ENCODE results near the gene CAPN15.
A peak's percentile ranks its signal among the peaks of the same experiment; 100 is the strongest.

CAPN15 gene

DNA sequence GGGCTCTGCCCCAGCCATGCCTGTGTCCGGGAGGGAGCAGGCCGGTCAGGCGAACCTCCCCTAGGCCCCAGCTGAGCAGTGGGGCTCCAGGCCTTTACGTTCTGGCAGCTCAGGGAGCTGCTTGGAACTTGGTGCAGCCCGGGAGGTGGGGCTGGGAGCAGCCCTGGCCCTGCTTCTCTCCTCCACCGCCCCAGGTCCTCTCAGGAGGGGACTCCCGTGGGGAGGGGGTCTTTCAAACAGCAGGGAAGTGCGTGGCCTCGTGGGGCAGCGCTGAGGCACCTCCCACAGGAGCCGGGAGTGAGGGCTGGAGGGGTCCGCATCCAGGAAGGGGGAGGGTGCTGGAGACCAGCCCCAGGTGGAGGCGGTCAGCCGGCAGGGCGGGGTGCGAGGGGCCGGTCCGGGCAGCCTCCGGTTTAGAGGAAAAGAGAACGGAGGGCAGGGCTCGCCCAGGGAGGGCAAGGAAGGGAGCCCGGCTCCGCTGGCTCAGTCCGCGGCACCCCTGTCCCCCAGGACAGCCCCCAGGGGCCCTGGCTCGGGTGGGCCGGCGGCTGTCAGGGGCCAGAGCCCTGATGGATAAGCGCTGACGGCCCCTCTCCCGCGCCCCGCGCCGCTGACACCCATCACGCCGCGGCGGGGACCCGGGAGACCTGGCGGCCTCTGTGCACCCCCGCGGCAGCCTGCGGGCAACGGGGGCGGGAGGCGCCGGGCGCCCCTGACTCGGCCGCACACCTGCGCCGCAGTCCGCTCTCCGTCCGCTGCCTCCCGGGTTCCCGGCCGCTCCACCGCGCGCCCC lies 32.1 kb downstream of the CAPN15 start:
- TF ChIP-seq YY1 (IDR thresholded peaks at IDR 0.05; ENCODE audit: low read depth) (no peak), ZBTB7A (IDR thresholded peaks at IDR 0.05; ENCODE audit: low read depth) (no peak), RAD21 (IDR thresholded peaks at IDR 0.05; ENCODE audit: low read depth) (no peak), CREB1 (IDR thresholded peaks at IDR 0.05; ENCODE audit: low read depth) (no peak), CEBPB (IDR thresholded peaks at IDR 0.05) (no peak), EP300 (IDR thresholded peaks at IDR 0.05; ENCODE audit: borderline replicate concordance) (no peak), TCF12 (IDR thresholded peaks at IDR 0.05; ENCODE audit: low read depth) (no peak), NFIC (IDR thresholded peaks at IDR 0.05) (no peak)
- TF ChIP-seq, protein P1, sequence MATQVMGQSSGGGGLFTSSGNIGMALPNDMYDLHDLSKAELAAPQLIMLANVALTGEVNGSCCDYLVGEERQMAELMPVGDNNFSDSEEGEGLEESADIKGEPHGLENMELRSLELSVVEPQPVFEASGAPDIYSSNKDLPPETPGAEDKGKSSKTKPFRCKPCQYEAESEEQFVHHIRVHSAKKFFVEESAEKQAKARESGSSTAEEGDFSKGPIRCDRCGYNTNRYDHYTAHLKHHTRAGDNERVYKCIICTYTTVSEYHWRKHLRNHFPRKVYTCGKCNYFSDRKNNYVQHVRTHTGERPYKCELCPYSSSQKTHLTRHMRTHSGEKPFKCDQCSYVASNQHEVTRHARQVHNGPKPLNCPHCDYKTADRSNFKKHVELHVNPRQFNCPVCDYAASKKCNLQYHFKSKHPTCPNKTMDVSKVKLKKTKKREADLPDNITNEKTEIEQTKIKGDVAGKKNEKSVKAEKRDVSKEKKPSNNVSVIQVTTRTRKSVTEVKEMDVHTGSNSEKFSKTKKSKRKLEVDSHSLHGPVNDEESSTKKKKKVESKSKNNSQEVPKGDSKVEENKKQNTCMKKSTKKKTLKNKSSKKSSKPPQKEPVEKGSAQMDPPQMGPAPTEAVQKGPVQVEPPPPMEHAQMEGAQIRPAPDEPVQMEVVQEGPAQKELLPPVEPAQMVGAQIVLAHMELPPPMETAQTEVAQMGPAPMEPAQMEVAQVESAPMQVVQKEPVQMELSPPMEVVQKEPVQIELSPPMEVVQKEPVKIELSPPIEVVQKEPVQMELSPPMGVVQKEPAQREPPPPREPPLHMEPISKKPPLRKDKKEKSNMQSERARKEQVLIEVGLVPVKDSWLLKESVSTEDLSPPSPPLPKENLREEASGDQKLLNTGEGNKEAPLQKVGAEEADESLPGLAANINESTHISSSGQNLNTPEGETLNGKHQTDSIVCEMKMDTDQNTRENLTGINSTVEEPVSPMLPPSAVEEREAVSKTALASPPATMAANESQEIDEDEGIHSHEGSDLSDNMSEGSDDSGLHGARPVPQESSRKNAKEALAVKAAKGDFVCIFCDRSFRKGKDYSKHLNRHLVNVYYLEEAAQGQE (IDR thresholded peaks at IDR 0.05; ENCODE audit: low read depth) = no peak

DNA sequence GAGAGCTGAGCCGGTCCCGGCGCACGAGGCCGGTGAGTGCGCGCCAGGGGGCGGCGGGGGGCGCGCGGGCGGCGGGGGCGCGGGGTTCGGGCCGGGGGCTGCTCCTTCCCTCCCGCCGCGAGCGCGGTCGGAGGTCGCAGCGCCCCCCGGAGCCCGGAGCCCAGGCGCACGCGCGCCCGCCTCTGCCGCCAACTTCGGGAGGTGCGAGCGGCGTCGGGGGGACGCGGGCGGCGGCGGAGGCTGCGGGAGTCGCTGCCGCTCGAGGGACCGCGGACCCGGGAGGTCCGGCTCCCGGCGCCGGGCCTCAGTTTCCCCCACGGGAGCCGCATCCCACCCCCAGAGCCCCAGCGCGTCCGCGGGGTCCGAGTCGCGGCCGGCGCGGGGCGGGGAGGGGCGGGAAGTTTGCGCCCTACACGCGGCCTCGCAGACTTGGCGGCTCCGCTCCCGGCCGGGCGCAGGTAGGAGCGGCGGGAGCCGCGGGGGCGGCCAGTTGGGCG lies 32.7 kb downstream of the CAPN15 start, which contains the start of gene PRR35:
PRR35 (plus strand) TSS at position 191 of the 497 bp plus-strand sequence. CDS start 2,901 bp downstream, outside the sequence.
- TF ChIP-seq TAF1 (IDR thresholded peaks at IDR 0.05; ENCODE audit: low read depth) = no peak
- no peak for TF ChIP-seq CEBPB (IDR thresholded peaks at IDR 0.05)
- no peak for TF ChIP-seq EGR1 (IDR thresholded peaks at IDR 0.05)
- TF ChIP-seq YY1 (IDR thresholded peaks at IDR 0.05; ENCODE audit: low read depth) = no peak
- TF ChIP-seq RAD21 (IDR thresholded peaks at IDR 0.05; ENCODE audit: low read depth) = no peak
- no peak for TF ChIP-seq TCF12 (IDR thresholded peaks at IDR 0.05; ENCODE audit: low read depth)
- no peak for TF ChIP-seq ZBTB7A (IDR thresholded peaks at IDR 0.05; ENCODE audit: low read depth)

DNA sequence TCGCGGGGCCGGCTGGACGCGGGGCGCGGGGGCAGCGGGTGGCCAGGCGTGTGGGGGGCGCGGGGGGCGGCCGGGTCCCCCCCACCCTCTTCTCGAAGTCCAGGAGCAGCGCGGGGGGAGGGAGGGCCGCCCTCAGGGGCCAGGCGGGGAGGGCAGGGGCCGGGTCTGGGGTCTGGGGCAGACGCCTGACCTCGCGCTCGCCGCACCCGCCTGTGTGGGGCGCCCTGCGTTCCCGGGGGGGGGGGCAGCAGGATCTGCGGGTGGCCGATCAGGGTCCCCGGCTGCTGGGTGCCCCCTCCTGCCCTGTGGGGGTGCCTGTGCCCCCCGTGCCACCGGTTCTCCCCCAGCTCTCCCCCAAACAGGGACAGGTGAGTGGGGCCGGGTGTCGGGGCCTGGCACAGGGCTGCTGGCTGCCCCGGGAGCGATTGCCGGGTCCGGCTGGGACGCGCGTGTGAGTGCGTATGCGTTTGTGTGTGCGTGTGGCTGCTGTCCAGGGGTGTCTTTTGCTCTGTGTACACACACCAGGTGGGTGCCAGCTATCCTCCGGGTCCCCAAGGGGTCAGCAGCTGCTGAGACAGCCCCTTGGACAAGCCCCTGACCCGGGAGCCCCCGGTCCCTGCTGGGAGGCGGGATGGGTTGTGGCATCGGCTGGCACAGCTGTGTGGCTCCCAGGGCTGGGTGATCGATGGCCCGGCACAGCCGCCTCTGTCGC lies 33.3 kb downstream of the CAPN15 start:
- TF ChIP-seq NFIC (IDR thresholded peaks at IDR 0.05) = no peak
- no peak for TF ChIP-seq YY1 (IDR thresholded peaks at IDR 0.05; ENCODE audit: low read depth)
- TF ChIP-seq TEAD4 (IDR thresholded peaks at IDR 0.05) = no peak
- TF ChIP-seq ZBTB7A (IDR thresholded peaks at IDR 0.05; ENCODE audit: low read depth) = no peak
- TF ChIP-seq RAD21 (IDR thresholded peaks at IDR 0.05; ENCODE audit: low read depth) = no peak
- no peak for TF ChIP-seq EP300 (IDR thresholded peaks at IDR 0.05; ENCODE audit: borderline replicate concordance)

DNA sequence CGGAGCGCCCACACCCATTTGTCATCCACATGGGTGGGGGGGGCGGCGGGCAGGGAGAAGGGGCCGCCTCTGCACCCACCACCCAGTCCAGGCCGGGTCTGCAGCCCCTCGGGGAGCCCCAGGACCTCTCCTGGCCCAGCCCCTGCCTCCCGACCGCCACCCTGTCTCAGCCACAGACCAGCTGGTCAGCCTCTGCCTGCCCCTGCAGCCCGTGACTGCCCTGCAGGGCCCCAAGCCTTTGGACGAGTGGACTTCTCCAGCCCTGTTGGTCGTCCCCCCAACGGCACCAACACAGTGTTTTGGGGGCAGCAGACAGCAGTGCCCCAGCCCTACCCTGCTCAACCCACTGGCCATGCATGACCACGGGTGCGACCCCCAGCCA lies 33.9 kb downstream of the CAPN15 start:
- no peak for TF ChIP-seq EGR1 (IDR thresholded peaks at IDR 0.05)
- TF ChIP-seq, protein P1 (IDR thresholded peaks at IDR 0.05; ENCODE audit: low read depth) = no peak
- TF ChIP-seq CREB1 (IDR thresholded peaks at IDR 0.05; ENCODE audit: low read depth) = no peak
- TF ChIP-seq YY1 (IDR thresholded peaks at IDR 0.05; ENCODE audit: low read depth) = no peak
- no peak for TF ChIP-seq EP300 (IDR thresholded peaks at IDR 0.05; ENCODE audit: borderline replicate concordance)
- TF ChIP-seq RAD21 (IDR thresholded peaks at IDR 0.05; ENCODE audit: low read depth) = no peak
- TF ChIP-seq FOXM1 (IDR thresholded peaks at IDR 0.05; ENCODE audit: borderline replicate concordance, low read depth) = no peak
- TF ChIP-seq, protein P2, sequence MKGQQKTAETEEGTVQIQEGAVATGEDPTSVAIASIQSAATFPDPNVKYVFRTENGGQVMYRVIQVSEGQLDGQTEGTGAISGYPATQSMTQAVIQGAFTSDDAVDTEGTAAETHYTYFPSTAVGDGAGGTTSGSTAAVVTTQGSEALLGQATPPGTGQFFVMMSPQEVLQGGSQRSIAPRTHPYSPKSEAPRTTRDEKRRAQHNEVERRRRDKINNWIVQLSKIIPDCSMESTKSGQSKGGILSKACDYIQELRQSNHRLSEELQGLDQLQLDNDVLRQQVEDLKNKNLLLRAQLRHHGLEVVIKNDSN (IDR thresholded peaks at IDR 0.05) = no peak

DNA sequence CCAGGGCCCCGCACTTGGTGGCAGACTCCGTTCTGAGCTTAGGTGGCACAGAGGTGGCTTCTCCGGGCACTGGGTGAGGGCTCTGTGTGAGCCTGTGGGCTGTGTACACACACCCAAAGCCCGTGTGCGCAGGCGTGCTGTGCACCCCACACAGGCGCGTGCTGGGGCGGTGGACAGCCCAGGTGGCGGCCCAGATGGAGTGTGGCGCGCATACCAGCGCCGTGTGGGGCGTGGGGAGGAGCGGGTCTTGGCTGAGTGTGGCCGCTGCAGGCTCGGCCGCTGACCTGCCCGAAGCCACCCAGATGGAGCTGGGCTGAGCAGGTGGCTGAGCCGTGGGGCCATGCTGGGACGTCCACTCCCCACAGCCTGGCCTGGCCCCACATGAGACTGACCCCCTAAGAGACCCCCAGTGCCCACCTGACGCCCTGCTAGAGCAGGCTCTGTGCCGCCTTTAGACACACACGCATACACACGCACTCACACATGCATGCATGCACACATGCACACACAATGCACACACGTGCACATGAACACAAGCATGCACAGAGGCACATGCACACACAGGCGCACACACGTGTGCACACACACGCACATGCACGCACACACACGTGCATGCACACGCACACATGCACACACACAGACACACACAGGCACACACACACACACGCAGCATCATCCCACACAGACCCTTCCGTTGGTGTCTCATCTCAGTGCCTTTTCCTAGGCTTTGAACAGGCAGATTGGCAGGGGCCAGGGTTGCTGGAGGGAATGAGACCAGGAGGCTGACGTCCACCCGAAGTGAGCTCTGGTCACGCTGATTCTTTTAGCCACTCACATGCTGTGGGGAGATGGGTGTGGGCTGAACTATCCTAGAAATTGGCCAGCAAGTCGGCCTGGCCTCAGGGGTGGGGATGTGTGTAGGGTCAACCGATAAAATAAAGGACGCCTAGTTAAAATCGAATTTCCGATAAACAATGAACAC lies 34.7 kb downstream of the CAPN15 start:
- peak; percentile 55 for TF ChIP-seq TEAD4 (IDR thresholded peaks at IDR 0.05)
- no peak for TF ChIP-seq RAD21 (IDR thresholded peaks at IDR 0.05; ENCODE audit: low read depth)

DNA sequence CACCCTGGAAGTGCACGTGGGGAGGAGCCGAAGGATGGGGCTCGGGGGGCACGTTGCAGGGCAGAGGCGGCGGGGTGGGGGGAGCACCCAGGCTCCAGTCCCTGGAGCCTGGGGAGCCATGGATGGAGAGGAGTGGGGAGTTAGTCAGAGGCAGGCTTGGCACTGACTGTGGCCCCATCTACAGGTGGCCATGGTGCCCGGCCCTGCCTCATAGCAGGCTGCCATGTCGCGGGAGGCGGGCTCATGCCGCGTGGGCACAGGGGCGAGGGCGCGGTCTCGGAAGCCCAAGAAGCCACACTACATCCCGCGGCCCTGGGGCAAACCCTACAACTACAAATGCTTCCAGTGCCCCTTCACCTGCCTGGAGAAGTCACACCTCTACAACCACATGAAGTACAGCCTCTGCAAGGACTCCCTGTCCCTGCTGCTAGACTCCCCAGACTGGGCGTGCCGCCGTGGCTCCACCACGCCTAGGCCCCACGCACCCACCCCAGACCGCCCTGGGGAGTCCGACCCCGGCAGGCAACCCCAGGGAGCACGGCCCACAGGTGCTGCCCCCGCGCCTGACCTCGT lies 35.6 kb downstream of the CAPN15 start:
- TF ChIP-seq TAF1 (IDR thresholded peaks at IDR 0.05; ENCODE audit: low read depth) = no peak
- TF ChIP-seq, protein P3, sequence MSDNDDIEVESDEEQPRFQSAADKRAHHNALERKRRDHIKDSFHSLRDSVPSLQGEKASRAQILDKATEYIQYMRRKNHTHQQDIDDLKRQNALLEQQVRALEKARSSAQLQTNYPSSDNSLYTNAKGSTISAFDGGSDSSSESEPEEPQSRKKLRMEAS (IDR thresholded peaks at IDR 0.05) = no peak
- TF ChIP-seq EP300 (IDR thresholded peaks at IDR 0.05; ENCODE audit: borderline replicate concordance) = no peak
- no peak for TF ChIP-seq ZBTB7A (IDR thresholded peaks at IDR 0.05; ENCODE audit: low read depth)
- TF ChIP-seq, protein P2 (IDR thresholded peaks at IDR 0.05) = no peak
- TF ChIP-seq RAD21 (IDR thresholded peaks at IDR 0.05; ENCODE audit: low read depth) = no peak
- no peak for TF ChIP-seq CEBPB (IDR thresholded peaks at IDR 0.05)
- TF ChIP-seq CREB1 (IDR thresholded peaks at IDR 0.05; ENCODE audit: low read depth) = no peak
- no peak for TF ChIP-seq EGR1 (IDR thresholded peaks at IDR 0.05)
- TF ChIP-seq NFIC (IDR thresholded peaks at IDR 0.05) = no peak
- TF ChIP-seq TEAD4 (IDR thresholded peaks at IDR 0.05) = no peak
- no peak for TF ChIP-seq FOXM1 (IDR thresholded peaks at IDR 0.05; ENCODE audit: borderline replicate concordance, low read depth)
- TF ChIP-seq YY1 (IDR thresholded peaks at IDR 0.05; ENCODE audit: low read depth) = no peak
- no peak for TF ChIP-seq TCF12 (IDR thresholded peaks at IDR 0.05; ENCODE audit: low read depth)
- TF ChIP-seq, protein P1 (IDR thresholded peaks at IDR 0.05; ENCODE audit: low read depth) = no peak

Data from Ishikawa (cell line).